Measurements from ENCODE around the gene ZNF518B.

- no peak for TF ChIP-seq CTCF (IDR thresholded peaks at IDR 0.05)
- TF ChIP-seq RAD21 (IDR thresholded peaks at IDR 0.05; ENCODE audit: low read length): no peak
- no peak for TF ChIP-seq GABPA (IDR thresholded peaks at IDR 0.05; ENCODE audit: low read depth)
- no peak for TF ChIP-seq TAF1 (IDR thresholded peaks at IDR 0.05; ENCODE audit: borderline replicate concordance, low read depth, low read length)
- TF ChIP-seq USF2 (IDR thresholded peaks at IDR 0.05; ENCODE audit: borderline replicate concordance, low read depth, low read length): no peak
- TF ChIP-seq REST (IDR thresholded peaks at IDR 0.05; ENCODE audit: low read depth, low read length): no peak
- TF ChIP-seq EP300 (IDR thresholded peaks at IDR 0.05; ENCODE audit: borderline replicate concordance in 1 of 2, low read depth in 1 of 2, low read length in 1 of 2): no peak
- no peak for TF ChIP-seq POLR2AphosphoS5 (IDR thresholded peaks at IDR 0.05; ENCODE audit: low read depth, low read length)
- TF ChIP-seq NFIC (IDR thresholded peaks at IDR 0.05; ENCODE audit: borderline replicate concordance): no peak
- no peak for TF ChIP-seq MAX (IDR thresholded peaks at IDR 0.05; ENCODE audit: low read depth)
- no peak for TF ChIP-seq SMC3 (IDR thresholded peaks at IDR 0.05; ENCODE audit: low read depth, low read length)
- TF ChIP-seq FOSL2 (IDR thresholded peaks at IDR 0.05; ENCODE audit: borderline replicate concordance, low read depth): no peak
Observed at GRCh38 chr4:10496200-10496599, 39.0 kb upstream of the ZNF518B start.
